PC-3 (cell line): ENCODE results near the gene BFSP1. TPM values are rescaled to one million over a fixed set of nuclear protein-coding genes. Genes with fewer than 3 reads are reported as not detected.

Source experiments
- ATAC-seq: fragments of 200-7000 bp; cut with Tn5 transposase; 2 replicates; pipeline ENCODE4 v1.9.1; 2020; ENCODE audit warnings: mild to moderate bottlenecking, moderate library complexity
- BruUV-seq: library from RNA; stranded (reverse); fragments of 400-500 nt; replicated peaks from 2 replicates; lab custom pipeline; 2021; lab: Mats Ljungman, UMichigan
- CTCF ChIA-PET: fragments of 300-600 bp; sonication (Branson Sonifier 250); formaldehyde crosslinking; loops from one replicate; lab custom pipeline; 2022; ENCODE audit warnings: antibody characterized with exemption; lab: Charles Lee
- POLR2A ChIA-PET: fragments of 300-600 bp; sonication (Branson Sonifier 250); formaldehyde crosslinking; loops from one replicate; lab custom pipeline; 2022; ENCODE audit warnings: antibody characterized with exemption; ENCODE audit not compliant: unreplicated experiment; lab: Charles Lee
- DNase-seq: peaks from one replicate; pipeline ENCODE4 v3.0.0-alpha.2; 2015
- H2AFZ ChIP-seq: fragments of 300-600 bp; sonication (generic); 2 replicates; pipeline ENCODE4 v1.6.0; 2016; ENCODE audit warnings: antibody characterized with exemption, low read length
- H3F3A ChIP-seq: fragments of 300-600 bp; sonication (generic); one replicate; pipeline ENCODE4 v1.6.0; 2017; ENCODE audit warnings: antibody characterized with exemption, low read length, control low read depth, mild to moderate bottlenecking; ENCODE audit not compliant: unreplicated experiment
- H3K27ac ChIP-seq: fragments of 300-600 bp; sonication (generic); 2 replicates; pipeline ENCODE4 v1.5.1; 2016; ENCODE audit warnings: mild to moderate bottlenecking, low read length
- H3K27me3 ChIP-seq: fragments of 300-600 bp; sonication (generic); 2 replicates; pipeline ENCODE4 v1.6.1; 2016; ENCODE audit warnings: low read length, mixed read lengths
- H3K36me3 ChIP-seq: fragments of 300-600 bp; sonication (generic); 2 replicates; pipeline ENCODE4 v1.6.1; 2016; ENCODE audit warnings: low read depth, mixed run types, low read length, mixed read lengths
- H3K4me1 ChIP-seq: fragments of 300-600 bp; sonication (generic); 2 replicates; pipeline ENCODE4 v1.5.1; 2016; ENCODE audit warnings: low read length; ENCODE audit not compliant: insufficient read depth
- H3K4me2 ChIP-seq: fragments of 300-600 bp; sonication (generic); 2 replicates; pipeline ENCODE4 v1.6.0; 2016; ENCODE audit warnings: low read length
- H3K4me3 ChIP-seq: fragments of 300-600 bp; sonication (generic); 2 replicates; pipeline ENCODE4 v1.5.1; 2016; ENCODE audit warnings: mild to moderate bottlenecking, low read length, mixed read lengths
- H3K79me2 ChIP-seq: fragments of 300-600 bp; sonication (generic); 2 replicates; pipeline ENCODE4 v1.6.1; 2017; ENCODE audit warnings: low read length, mixed read lengths
- H3K9ac ChIP-seq: fragments of 300-600 bp; sonication (generic); 2 replicates; pipeline ENCODE4 v1.6.0; 2016; ENCODE audit warnings: mild to moderate bottlenecking, low read length
- H3K9me2 ChIP-seq: fragments of 300-600 bp; sonication (generic); replicated peaks from 2 replicates; pipeline ENCODE4 v1.6.1; 2016; ENCODE audit warnings: mixed run types, low read length, mixed read lengths
- H3K9me3 ChIP-seq: fragments of 300-600 bp; sonication (generic); 2 replicates; pipeline ENCODE4 v1.6.1; 2016; ENCODE audit warnings: low read length, mixed read lengths
- H4K20me1 ChIP-seq: fragments of 300-600 bp; sonication (generic); 2 replicates; pipeline ENCODE4 v1.6.1; 2016; ENCODE audit warnings: low read length, mixed read lengths
- EZH2 ChIP-seq: fragments of 300-600 bp; sonication (generic); IDR thresholded peaks from one replicate; pipeline ENCODE4 v1.6.1; 2017; ENCODE audit warnings: antibody characterized with exemption, mild to moderate bottlenecking, low read length; ENCODE audit not compliant: unreplicated experiment
- EZH2phosphoT487 ChIP-seq: fragments of 300-600 bp; sonication (generic); IDR thresholded peaks from 2 replicates; pipeline ENCODE4 v1.6.1; 2018; ENCODE audit warnings: mild to moderate bottlenecking, antibody characterized with exemption, low read length, borderline replicate concordance
- intact Hi-C: fragments of 100-400 bp; cut with micrococcal nuclease; formaldehyde crosslinking; loops from 2 replicates; pipeline ENCODE4 v1.9.0; 2023
- total RNA-seq: library from RNA; depleted of rRNA; stranded (reverse); fragments of >200 nt; gene quantifications from 2 replicates; pipeline ENCODE4 v1.2.3, GENCODE V29; 2014
- TF ChIP-seq, protein P1 (sequence below): fragments of 300-600 bp; sonication (generic); conservative IDR thresholded peaks from 2 replicates; pipeline ENCODE4 v1.5.1; 2017; ENCODE audit warnings: antibody characterized with exemption, low read depth, mild to moderate bottlenecking, low read length

Gene BFSP1
- total RNA-seq, 1 experiment from 2014 or later: 2.7 TPM

DNA sequence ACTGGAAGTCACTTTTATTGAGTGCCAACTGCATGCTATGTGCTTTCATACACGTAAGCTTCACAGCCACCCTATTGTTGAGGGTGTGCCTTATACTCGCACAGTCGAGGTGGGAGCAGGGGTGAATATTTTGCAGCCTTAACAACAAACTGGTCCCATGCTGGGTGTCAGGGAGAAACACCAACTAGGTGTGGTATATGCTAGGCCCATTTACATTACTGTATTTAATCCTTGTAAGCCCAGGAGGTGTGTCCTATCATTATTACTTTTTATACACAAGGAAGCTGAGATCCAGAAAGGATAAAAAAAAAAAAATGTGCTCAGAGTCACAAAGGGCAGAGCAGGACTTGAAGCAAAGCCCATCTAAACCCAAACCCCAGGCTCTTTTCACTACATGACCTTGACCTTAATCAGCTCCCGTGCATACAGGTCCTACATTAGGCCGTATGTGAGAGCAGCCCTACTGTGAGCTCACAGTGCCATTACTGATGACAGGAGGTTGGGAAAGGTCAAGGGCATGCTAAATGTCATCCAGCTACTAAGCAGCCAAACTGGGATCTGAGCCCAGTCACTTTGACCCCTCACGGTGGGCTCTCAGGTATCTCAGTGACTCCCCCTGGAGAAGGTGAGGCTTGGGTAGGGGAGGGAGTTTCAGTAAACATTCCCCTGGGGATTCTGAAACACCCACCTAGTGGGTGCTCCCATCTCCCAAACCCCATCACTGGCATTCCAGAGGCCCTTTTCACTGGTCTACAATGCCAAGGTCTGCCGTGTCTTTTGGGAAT lies 61.7 kb downstream of the BFSP1 start:
- no peak overlapping the region for H2AFZ ChIP-seq
- no peak overlapping the region for H3K9ac ChIP-seq
- H3K4me1 ChIP-seq: no peaks in the 10 kb centered on the region
- ATAC-seq (no peak), DNase-seq (no peak)
- H3K36me3 ChIP-seq: no peaks in the 10 kb centered on the region
- POLR2A ChIA-PET: no interaction called here
- no peaks in the 10 kb centered on the region for H3F3A ChIP-seq
- no peaks in the 10 kb centered on the region for H3K9me2 ChIP-seq
- no peak overlapping the region for H3K27ac ChIP-seq
- no peaks in the 10 kb centered on the region for H4K20me1 ChIP-seq
- no TSS peak for BruUV-seq
- no peaks in the 10 kb centered on the region for H3K9me3 ChIP-seq
- CTCF ChIA-PET: no interaction called here
- H3K27me3 ChIP-seq: peaks cover 54% of the 10 kb centered on the region
- no peaks in the 10 kb centered on the region for H3K79me2 ChIP-seq
- no peak for TF ChIP-seq EZH2
- no peak for TF ChIP-seq EZH2phosphoT487
- TF ChIP-seq, protein P1, sequence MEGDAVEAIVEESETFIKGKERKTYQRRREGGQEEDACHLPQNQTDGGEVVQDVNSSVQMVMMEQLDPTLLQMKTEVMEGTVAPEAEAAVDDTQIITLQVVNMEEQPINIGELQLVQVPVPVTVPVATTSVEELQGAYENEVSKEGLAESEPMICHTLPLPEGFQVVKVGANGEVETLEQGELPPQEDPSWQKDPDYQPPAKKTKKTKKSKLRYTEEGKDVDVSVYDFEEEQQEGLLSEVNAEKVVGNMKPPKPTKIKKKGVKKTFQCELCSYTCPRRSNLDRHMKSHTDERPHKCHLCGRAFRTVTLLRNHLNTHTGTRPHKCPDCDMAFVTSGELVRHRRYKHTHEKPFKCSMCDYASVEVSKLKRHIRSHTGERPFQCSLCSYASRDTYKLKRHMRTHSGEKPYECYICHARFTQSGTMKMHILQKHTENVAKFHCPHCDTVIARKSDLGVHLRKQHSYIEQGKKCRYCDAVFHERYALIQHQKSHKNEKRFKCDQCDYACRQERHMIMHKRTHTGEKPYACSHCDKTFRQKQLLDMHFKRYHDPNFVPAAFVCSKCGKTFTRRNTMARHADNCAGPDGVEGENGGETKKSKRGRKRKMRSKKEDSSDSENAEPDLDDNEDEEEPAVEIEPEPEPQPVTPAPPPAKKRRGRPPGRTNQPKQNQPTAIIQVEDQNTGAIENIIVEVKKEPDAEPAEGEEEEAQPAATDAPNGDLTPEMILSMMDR: no peak
- H3K4me3 ChIP-seq: no peak overlapping the region
- intact Hi-C loops: no loop called here
- no peak overlapping the region for H3K4me2 ChIP-seq

DNA sequence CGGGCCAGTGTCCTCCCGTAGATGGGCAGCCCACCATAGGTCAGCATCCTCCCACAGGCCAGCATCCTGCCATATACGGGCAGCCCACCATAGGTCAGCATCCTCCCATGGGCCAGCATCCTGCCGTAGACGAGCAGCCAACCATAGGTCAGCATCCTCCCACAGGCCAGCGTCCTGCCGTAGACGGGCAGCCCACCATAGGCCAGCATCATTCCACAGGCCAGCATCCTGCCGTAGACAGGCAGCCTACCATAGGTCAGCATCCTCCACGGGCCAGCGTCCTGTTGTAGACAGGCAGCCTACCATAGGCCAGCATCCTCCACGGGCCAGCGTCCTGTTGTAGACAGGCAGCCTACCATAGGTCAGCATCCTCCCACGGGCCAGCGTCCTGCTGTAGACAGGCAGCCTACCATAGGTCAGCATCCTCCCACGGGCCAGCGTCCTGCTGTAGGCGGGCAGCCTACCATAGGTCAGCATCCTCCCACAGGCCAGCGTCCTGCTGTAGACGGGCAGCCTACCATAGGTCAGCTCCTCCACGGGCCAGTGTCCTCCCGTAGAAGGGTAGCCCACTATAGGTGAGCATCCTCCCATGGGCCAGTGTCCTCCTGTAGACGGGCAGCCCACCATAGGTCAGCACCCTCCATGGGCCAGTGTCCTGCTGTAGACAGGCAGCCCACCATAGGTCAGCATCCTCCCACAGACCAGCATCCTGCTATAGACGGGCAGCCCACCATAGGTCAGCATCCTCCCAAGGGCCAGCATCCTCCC lies 62.9 kb downstream of the BFSP1 start:
- ATAC-seq: no peak
- Histone ChIP-seq H4K20me1 (no peaks in the 10 kb centered on the region), H3K4me2 (no peak overlapping the region), H3K79me2 (no peaks in the 10 kb centered on the region), H3F3A (no peaks in the 10 kb centered on the region), H3K36me3 (no peaks in the 10 kb centered on the region), H3K9ac (no peak overlapping the region), H3K27me3 (peaks cover 50% of the 10 kb centered on the region; the same call in 1 of the 2 replicates), H3K4me1 (no peaks in the 10 kb centered on the region), H3K4me3 (no peak overlapping the region), H3K9me2 (no peaks in the 10 kb centered on the region), H3K9me3 (no peaks in the 10 kb centered on the region), H2AFZ (no peak overlapping the region), H3K27ac (no peak overlapping the region)
- no TSS peak for BruUV-seq
- ChIA-PET POLR2A (no interaction called here), CTCF (no interaction called here)
- no peak for DNase-seq
- intact Hi-C loops: no loop called here
- TF ChIP-seq EZH2phosphoT487 (no peak), EZH2 (no peak)
- TF ChIP-seq, protein P1: no peak
